Brain microvascular endothelial cell (primary cell): Measurements from ENCODE around the gene INSYN1.
A peak's percentile ranks its signal among the peaks of the same experiment; 100 is the strongest.
"Not testable (repeated sequence)": the region's sequence is repeated elsewhere in the genome, so short reads cannot be mapped to it uniquely, and the experiment has no call there.

ENCODE experiments used
- DNase-seq: peaks from one replicate; pipeline ENCODE4 v3.0.0-alpha.2; 2020
- H3K27ac ChIP-seq: fragments of 250-450 bp; sonication (Bioruptor Pico); 2 replicates; pipeline ENCODE4 v1.5.1; 2020; ENCODE audit warnings: mild to moderate bottlenecking, moderate library complexity
- H3K27me3 ChIP-seq: fragments of 250-450 bp; sonication (Bioruptor Pico); replicated peaks from 2 replicates; pipeline ENCODE4 v1.5.1; 2020; ENCODE audit warnings: mild to moderate bottlenecking
- H3K36me3 ChIP-seq: fragments of 250-450 bp; sonication (Bioruptor Pico); replicated peaks from 2 replicates; pipeline ENCODE4 v1.5.1; 2020; ENCODE audit warnings: mild to moderate bottlenecking
- H3K4me3 ChIP-seq: 2 replicates; pipeline ENCODE4 v1.5.1; 2011; ENCODE audit warnings: low read depth, mild to moderate bottlenecking, control low read depth, low read length, moderate library complexity
- in situ Hi-C: cut with HindIII; loops from 2 replicates; pipeline ENCODE4 v1.10.0; 2017; ENCODE audit warnings: low sequenced_read_pairs, low pct_ligation_motif_present
- TF ChIP-seq, protein P1 (sequence below): IDR thresholded peaks from 2 replicates; pipeline ENCODE4 v1.5.1; 2011; ENCODE audit warnings: low read depth, mild to moderate bottlenecking, moderate library complexity, low read length, control low read depth, inconsistent platforms; ENCODE audit errors: missing control alignments

The INSYN1 gene

GRCh38 chr15:73703601-73704000 is 49.5 kb downstream of the INSYN1 start:
- H3K27me3 ChIP-seq, in situ Hi-C loops, H3K27ac ChIP-seq, H3K4me3 ChIP-seq, DNase-seq: not testable (repeated sequence)
- peaks cover 53% of the 10 kb centered on the region for H3K36me3 ChIP-seq
- TF ChIP-seq, protein P1, sequence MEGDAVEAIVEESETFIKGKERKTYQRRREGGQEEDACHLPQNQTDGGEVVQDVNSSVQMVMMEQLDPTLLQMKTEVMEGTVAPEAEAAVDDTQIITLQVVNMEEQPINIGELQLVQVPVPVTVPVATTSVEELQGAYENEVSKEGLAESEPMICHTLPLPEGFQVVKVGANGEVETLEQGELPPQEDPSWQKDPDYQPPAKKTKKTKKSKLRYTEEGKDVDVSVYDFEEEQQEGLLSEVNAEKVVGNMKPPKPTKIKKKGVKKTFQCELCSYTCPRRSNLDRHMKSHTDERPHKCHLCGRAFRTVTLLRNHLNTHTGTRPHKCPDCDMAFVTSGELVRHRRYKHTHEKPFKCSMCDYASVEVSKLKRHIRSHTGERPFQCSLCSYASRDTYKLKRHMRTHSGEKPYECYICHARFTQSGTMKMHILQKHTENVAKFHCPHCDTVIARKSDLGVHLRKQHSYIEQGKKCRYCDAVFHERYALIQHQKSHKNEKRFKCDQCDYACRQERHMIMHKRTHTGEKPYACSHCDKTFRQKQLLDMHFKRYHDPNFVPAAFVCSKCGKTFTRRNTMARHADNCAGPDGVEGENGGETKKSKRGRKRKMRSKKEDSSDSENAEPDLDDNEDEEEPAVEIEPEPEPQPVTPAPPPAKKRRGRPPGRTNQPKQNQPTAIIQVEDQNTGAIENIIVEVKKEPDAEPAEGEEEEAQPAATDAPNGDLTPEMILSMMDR: peak; percentile 1

GRCh38 chr15:73702311-73703239 is 50.6 kb downstream of the INSYN1 start:
- in situ Hi-C loops, DNase-seq, H3K4me3 ChIP-seq, H3K27me3 ChIP-seq, H3K27ac ChIP-seq: not testable (repeated sequence)
- peaks cover 46% of the 10 kb centered on the region for H3K36me3 ChIP-seq

GRCh38 chr15:73700041-73700842 is 52.9 kb downstream of the INSYN1 start:
- TF ChIP-seq, protein P1: peak; percentile 92
- Histone ChIP-seq H3K36me3 (peaks cover 22% of the 10 kb centered on the region), H3K27me3 (no peaks in the 10 kb centered on the region), H3K27ac (no peak overlapping the region), H3K4me3 (no peak overlapping the region)
- in situ Hi-C loops: no loop called here
- DNase-seq: peak; percentile 65

- Histone ChIP-seq H3K27ac (no peak overlapping the region), H3K36me3 (peaks cover 14% of the 10 kb centered on the region), H3K27me3 (no peaks in the 10 kb centered on the region), H3K4me3 (no peak overlapping the region)
- no peak for DNase-seq
- TF ChIP-seq, protein P1: no peak
- in situ Hi-C loops: no loop called here
Measured at GRCh38 chr15:73699249-73700040, 53.7 kb downstream of the INSYN1 start.

GRCh38 chr15:73697033-73697467 is 56.1 kb downstream of the INSYN1 start:
- Histone ChIP-seq H3K27me3 (no peaks in the 10 kb centered on the region), H3K27ac (no peak overlapping the region), H3K4me3 (no peak overlapping the region), H3K36me3 (peaks cover 12% of the 10 kb centered on the region)
- in situ Hi-C loops: no loop called here
- DNase-seq: peak; percentile 80
- TF ChIP-seq, protein P1: no peak
